GM18519 (cell line): ENCODE data around the gene SRSF12.
"Not testable (repeated sequence)": the region's sequence is repeated elsewhere in the genome, so short reads cannot be mapped to it uniquely, and the experiment has no call there.

ENCODE experiments used
- ATAC-seq: cut with Tn5 transposase; IDR thresholded peaks from one replicate; pipeline ENCODE4 v1.9.1; 2021; ENCODE audit warnings: mild to moderate bottlenecking, moderate library complexity; ENCODE audit not compliant: unreplicated experiment, low FRiP score

The SRSF12 gene

DNA sequence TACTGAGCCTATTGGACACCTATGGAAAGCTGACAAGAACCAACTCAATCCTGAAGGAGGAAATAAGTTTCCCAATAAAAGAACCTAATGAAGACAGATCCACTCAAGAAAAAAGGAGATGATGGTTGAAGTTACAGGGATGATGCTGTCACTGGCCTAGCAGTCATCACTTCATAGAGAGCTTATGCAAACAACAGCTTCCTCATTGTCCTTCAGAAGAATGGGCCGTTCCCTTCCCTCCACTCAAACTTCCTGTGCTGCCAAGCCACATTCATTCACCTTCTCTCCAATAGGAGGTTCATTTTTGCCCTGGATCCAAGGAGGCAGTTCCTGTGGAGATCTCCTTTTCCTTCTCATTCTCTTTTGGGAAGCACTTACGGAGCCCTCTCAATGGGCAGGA, 14.2 kb upstream of the SRSF12 start:
- no peak for ATAC-seq

DNA sequence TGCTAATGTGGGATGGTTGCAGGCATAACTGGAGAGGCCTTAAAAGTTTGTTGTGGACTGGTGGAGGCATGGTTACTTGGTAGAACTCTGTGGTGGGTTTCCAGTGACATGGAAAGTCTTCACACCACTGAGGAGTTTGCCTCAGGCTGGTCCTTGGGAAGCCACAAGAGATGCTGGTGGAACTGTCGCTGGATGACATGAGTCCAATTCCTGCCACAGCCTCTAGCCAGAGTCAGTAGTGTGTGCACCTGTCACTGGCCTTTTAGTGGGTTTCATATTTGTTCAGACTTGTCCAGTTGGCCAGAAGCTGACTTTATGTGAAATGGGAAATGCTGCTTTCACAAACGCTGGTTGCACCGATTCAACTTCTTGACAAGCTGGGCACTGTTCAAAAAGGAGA, 13.7 kb upstream of the SRSF12 start:
- no peak for ATAC-seq

DNA sequence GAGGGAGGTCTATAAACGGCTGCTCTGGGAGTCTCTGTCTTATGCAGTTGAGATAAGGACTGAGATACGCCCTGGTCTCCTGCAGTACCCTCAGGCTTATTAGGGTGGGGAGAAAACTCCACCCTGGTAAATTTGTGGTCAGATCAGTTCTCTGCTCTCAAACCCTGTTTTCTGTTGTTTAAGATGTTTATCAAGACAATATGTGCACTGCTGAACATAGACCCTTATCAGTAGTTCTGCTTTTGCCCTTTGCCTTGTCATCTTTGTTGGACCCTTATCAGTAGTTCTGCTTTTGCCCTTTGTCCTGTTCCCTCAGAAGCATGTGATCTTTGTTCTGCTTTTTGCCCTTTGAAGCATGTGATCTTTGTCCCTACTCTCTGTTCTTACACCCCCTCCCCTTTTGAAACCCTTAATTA, 10.4 kb upstream of the SRSF12 start:
- not testable (repeated sequence) for ATAC-seq

DNA sequence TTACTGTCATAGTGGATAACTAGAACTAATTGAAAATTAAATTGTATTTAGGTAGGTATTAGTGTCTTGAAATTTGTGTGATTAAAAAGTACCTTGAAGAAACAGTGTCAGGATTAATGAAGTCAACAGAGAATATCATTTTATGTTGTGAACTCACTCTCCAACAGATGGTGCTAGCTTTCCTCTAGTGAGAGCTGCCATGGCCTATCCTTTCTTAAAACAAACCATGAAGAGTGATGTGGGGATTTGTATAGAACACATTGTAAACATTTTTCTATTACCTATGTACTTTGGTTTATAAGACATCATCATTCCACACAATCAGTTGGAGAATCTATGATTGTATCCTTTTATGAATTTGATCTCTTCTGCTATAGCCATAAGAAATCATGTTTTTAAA, 4.8 kb upstream of the SRSF12 start:
- no peak for ATAC-seq

DNA sequence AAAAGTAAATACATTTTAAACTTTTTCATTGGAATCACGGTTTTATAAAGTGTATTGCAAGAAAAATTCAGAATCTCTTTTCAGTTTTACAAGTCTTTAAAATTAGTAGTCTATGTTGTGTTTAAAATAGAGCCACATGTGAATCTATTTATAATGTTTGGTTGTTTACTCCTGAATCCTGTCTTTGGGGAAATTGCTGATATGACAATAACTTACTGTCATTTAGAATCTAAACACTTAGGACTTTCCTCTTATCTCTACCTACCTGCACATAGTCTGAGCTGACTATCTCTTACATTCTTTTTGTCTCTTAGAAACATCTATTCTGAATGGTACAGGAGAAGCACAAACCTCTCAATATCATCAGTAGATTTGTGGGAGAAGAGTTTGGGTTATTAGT, 4.1 kb upstream of the SRSF12 start:
- ATAC-seq, result no peak

DNA sequence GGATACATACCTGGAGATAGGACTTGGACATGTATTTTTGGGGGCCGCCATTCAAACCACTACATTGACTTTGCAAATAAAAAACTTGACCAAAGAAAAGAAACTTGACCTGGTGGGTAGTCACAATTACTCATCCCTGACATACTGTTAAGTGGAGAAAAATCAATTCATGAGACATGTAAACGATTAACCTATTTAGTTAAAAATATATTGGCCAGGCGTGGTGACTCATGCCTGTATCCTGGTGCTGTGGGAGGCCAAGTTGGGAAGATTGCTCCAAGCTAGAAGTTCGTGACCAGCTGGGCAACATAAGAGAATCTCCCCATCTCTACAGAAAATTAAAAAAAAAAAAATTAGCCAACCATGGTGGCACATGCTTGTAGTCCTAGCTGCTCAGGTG, 2.5 kb upstream of the SRSF12 start:
- no peak for ATAC-seq

DNA sequence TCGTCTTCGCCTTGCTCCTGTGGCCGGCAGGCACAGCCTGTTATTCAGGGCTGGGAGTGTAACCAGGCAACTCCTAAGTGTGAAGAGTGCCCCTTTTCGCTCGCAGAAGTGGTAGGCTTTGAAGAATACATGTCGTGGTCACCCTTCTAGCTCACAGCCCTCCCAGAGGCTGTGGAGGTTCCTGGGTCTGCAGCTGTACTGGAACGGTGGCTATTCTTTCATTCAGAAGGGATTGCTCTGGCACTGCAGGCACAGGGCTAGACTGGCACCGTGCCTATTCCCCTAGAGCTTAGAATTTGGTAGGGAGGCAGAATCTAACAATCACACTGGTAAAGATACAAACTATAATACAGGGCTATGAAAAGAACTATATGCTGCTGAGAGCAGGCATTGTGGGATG, 1.1 kb upstream of the SRSF12 start:
- no peak for ATAC-seq

DNA sequence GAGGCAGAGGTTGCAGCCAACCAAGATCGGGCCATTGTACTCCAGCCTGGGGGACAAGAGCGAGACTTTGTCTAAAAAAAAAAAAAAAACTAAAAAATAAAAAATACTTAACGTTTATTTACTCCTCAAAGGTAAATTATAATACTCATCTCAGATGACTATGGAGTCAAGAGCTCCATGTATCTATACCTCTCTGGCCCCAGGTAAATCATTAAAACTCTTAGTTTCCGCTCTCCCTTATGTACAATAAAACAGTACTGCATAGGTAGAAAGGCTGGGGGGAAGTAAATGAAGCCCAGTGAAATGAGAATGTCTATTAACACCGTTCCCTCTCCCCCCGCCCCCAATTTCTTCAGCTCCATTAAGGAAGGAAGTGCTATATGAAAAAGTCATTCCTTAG, 1.2 kb downstream of the SRSF12 start:
- ATAC-seq, result no peak

DNA sequence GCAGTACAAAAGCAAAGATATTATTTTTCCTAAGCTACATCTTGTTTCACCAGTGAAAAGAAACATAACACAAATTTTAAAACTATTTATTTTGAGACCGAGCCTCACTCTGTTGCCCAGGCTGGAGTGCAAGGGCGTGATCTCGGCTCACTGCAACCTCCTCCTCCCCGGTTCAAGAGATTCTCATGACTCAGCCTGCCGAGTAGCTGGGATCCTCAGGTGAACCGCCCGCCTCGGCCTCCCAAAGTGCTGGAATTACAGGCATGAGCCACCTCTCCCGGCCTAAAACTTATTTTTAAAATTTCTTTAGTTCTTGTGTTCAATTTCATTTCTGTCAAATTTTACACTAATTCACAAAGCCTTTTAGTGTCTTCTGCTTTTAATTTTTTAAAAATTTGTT, 5.9 kb downstream of the SRSF12 start:
- no peak for ATAC-seq

DNA sequence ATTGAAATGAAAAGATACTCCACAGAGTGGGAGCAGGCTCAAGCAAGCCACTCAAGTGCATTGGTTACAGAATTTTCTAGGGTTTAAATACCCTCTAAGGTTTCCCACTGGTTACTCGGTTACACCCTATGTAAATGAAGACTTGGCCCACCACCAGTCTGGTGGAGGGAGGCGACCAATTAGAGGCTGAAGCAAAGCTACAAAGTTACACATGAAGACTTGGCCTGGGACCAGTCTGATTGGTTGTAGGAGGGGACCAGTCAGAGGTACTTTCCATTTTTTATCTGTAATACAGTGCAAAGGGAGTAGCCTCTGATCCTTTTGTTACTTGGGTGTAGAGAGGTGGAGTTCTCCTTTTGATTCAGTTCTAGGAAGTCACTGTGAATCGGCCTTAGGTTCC, 7.6 kb downstream of the SRSF12 start:
- no peak for ATAC-seq

DNA sequence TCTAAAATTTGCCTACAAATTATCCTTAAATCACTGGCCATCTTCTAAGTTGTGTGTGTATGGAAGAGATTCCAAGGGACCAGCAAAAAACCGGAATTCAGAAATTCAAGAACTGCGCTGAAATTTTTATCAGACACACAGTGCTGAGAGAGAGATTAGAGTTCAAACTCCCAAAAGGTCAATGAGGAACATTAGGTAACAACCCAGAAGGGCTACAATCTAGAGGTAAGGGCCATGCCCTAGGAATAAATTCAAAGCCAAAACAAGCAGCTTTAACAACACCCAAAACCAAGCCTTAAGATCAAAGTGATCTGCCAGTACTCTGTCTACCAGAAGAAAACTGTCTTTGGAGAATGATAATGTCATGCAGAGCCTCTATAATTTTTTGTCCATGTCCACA, 17.8 kb downstream of the SRSF12 start:
- ATAC-seq, result no peak

DNA sequence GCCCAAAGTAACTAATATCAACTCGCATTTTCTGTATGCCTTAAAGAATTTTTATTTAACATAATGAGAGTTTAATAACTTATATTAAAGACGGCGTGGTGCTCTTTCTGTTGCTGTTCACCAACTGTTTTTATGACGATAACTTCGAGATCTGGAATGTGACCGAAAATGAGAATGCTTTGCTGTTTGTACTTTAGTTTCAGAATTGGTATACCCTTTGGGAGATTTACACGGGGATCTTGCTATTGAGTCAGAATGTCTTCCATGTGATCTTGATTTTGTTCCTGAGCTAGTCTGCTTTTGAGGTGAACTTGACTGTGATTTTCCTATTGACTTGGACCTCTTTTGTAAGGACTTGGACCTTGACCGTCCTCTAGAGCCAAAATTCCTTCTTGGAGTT, 19.4 kb downstream of the SRSF12 start:
- ATAC-seq, result no peak

DNA sequence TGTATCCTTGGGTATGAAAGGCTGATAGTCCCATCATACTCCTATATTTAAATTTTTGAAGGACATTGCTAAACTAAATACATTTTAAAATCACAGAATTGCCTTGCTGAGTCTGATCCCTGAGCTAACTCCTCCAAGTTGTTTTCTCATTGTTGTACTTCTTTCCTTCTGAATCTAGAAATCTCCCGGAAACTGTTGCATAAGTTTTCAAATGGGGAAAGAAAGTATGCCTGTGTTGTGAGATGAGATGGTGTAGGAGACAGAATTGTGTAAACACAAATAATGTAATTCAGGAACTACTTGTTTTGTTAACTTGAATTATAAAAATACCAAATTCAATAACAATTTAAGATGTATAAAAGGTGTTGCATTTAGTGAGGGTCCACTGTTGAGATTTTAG, 30.0 kb downstream of the SRSF12 start:
- ATAC-seq, result no peak

DNA sequence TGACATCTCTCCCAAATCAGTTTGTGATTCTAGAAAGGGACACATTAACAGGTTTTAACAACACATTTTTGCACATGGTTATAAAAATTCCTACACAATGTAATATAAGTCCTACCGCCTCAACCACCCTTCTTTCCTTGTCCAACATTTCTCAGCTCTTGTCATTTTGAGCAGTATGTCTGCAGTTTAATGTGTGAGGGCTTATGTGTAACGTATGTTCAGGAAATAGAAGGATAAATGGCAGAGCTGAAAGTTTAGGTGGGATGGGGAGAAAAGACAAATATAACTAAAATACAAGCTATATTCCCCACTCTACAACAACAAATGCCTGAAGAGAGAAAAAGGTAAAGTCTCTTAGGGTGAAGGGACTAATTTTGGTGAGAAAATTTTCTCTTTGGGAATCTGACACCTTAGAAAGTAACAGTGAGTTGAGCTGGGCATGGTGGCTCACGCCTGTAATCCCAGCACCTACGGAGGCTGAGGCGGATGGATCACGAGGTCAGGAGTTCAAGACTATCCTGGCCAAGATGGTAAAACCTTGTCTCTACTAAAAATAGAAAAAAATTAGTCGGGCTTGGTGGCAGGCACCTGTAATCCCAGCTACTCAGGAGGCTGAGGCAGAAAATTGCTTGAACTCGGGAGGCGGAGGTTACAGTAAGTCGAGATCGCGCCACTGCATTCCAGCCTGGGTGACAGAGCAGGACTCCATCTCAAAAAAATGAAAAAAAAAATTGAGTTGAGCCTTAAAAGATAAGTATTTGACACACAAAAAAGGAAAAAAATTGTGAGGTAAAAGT, 32.3 kb downstream of the SRSF12 start:
- ATAC-seq, result no peak

DNA sequence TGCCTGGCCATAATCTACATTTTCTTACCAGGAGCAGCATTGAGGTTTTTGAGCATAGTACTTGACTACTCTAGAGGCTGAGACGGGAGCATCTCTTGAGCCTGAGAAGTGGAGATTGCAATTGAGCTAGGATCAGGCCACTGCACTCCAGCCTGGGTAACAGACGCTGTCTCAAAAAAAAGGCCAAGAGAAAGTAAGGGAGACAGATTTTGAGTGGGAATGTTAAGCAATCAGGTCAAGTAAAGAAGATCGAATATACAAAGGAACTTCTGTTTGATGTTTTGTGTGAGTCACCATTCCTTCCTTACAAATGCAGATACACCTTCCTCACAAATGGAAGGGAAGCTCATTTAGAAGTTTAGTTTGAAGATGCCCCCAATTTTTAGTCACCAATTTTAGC, 32.9 kb downstream of the SRSF12 start:
- no peak for ATAC-seq

DNA sequence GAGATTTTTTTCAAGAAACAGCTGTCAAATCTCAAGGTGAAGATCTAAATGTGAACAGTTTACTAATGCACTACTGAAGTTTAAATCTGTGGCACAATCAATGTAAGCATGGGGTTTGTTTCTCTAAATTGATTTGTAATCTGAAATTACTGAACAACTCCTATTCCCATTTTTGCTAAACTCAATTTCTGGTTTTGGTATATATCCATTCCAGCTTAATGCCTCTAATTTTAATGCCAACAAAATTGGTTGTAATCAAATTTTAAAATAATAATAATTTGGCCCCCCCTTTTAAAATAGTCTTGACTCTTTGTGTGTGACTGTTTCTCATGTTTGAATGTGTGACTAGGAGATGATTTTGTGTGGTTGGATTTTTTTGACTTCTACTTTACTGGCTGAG, 33.3 kb downstream of the SRSF12 start:
- ATAC-seq, result no peak

DNA sequence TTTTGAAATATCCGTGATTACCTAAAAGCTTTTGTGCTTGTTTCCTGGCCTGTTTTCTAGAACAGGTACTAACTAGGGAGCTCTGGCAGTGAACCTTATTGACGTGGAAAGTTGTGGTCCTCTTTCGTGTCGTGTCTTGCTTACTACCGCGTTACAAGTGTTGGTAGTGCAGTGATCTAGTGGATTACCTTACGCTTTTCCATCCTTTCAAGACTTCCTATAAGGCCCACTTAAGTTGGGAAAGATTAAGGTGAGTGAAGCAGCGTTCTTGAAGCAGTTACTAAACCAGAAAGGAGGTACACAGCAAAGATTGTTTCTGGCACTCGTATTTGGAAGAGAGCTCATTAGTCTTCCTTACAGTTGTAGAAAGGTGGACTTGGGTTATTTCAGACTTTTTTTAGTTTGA, 35.4 kb downstream of the SRSF12 start:
- no peak for ATAC-seq

DNA sequence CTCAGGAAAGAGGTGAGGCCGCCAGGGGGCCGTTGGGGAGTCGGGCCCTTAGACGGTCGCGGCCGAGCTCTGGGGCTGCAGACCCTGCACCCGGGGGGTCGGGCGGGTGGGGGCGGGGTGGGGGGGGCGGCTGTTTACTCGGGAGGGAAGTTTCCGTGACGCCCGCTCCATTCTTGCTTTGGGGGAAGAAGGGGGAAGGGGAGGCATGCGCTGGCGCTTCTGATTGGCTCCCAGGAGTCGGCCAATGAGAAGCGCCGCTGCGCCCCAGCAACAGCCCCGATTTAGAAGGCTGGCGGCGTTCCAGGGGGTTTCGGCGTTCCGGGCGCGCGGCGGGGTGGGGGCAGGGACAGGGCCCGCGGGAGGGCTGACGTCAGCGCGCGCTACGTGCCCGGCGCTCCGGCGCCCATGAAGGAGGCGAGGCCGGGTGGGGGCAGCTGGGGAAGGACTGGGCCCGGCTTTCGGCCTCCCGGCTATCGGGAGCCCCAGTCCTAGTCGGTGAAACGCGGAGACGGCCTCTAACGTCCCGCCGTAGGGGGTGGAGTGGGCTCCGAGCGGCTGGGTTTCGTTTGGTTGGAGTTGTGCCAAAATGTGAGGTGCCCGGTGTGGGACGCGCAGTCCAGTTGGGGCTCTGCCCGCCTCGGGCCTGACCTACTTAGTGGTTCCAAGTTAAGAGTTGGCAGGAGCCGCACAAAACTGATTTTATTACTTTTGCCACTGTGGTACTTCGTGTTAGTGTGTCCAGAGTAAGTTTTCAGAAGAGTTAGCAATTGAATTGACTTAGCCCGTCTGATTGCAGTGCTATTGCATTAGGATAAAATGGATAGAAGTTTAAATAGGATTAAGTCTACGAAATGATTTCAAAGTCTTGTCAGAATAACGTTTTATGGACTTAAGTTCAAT, 36.2 kb downstream of the SRSF12 start:
- peak; percentile 34 for ATAC-seq

DNA sequence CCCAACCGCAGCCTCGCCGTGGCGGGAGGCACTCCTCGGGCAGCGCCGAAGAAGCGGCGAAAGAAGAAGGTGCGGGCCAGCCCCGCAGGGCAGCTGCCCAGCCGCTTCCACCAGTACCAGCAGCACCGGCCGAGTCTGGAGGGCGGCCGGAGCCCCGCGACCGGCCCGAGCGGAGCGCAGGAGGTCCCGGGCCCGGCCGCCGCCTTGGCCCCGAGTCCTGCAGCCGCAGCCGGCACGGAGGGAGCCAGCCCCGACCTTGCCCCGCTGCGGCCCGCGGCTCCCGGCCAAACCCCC, 36.8 kb downstream of the SRSF12 start:
- ATAC-seq, result peak; percentile 6

DNA sequence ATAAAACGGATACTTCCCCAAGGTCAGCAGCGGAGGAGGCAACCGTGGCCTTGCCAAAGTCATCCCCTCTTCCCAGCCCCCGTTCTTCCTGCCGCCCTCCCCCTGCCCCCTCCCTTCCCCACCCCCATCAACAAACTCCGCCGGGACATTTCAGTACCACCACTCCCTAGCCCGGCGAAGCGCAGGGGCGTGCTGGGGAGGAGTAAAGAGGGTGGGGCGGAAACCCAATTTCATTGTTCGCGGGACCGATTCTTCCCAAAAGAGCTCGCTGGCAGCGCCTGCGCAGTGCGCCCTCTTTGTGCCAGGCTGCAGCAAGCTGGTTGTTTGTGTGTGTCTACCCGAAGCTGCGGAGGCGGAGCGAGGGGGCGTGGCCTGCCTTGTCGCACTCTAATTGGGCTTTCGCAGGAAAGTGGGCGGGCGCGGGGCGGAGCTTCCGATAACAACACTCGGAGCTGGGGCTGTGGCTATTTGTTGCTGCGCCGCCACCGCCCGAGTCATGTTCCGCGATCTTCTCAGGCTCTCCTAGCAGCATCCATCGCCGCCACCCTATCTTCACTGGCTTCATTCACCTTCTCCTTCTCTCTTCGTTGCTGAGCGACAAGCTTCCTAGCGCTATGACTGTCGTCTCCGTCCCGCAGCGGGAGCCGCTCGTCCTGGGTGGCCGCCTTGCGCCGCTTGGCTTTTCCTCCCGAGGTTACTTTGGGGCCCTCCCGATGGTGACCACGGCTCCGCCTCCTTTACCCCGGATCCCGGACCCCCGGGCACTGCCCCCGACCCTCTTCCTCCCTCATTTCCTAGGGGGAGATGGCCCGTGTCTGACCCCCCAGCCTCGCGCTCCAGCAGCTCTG, 37.4 kb downstream of the SRSF12 start, which contains the start of gene PNRC1:
Gene PNRC1 (plus strand): TSS at position 471 of the 848 bp plus-strand sequence. CDS start 144 bp downstream, at position 615.
- ATAC-seq, result peak; percentile 61
